Measurements from ENCODE around the gene MROH9. TPM values are rescaled to one million over a fixed set of nuclear protein-coding genes. Genes with fewer than 3 reads are reported as not detected.

Gene MROH9
- total and polyA plus RNA-seq, 2 of the 8 experiments (the other 6 are each of a cell fraction or from before 2014, with no cell fraction given) = not detected

GRCh38 chr1:171109966-171110365 is 174.6 kb downstream of the MROH9 start:
- H3K4me1 ChIP-seq (replicated peaks in 1 of 4; ENCODE audit: control insufficient read depth in 3 of 4, insufficient read depth in 4 of 4, low read length in 3 of 4) = peaks cover 0 to 3% (median 0%) of the 10 kb centered on the region in 4 experiments; a peak in 1 of 7 replicates
- H2BK20ac ChIP-seq (ENCODE audit: low read length) = no peak overlapping the region
- no peak overlapping the region for H3K4me3 ChIP-seq (ENCODE audit: extremely low read depth in 1 of 4, insufficient read depth in 2 of 4, low read depth in 3 of 4, low read length in 4 of 4)
- H2BK5ac ChIP-seq (ENCODE audit: low read depth, low read length) = no peak overlapping the region
- no peak overlapping the region for H3K4ac ChIP-seq (replicated peaks; ENCODE audit: insufficient read length, low read depth, low read length)
- no peak overlapping the region for H4K5ac ChIP-seq (ENCODE audit: insufficient read length, low read depth, low read length)
- DNase-seq (ENCODE audit: low read depth in 1 of 2, low spot score in 2 of 2) (no peak), FAIRE-seq (no peak)
- H2AK5ac ChIP-seq (ENCODE audit: low read depth, low read length) = no peak overlapping the region
- H2AFZ ChIP-seq (ENCODE audit: low read length) = no peak overlapping the region
- H2BK12ac ChIP-seq (ENCODE audit: low read depth, low read length) = no peak overlapping the region
- no peak overlapping the region for H2BK15ac ChIP-seq (ENCODE audit: low read length)
- H2BK120ac ChIP-seq (replicated peaks; ENCODE audit: low read depth, low read length) = no peak overlapping the region
- H3K79me1 ChIP-seq (ENCODE audit: low read depth, low read length) = no peaks in the 10 kb centered on the region
- no peak overlapping the region for H3K18ac ChIP-seq (ENCODE audit: extremely low read depth, low read length)
- ChIA-PET POLR2A (ENCODE audit: partially characterized antibody) (no interaction called here), CTCF (ENCODE audit: partially characterized antibody) (interaction anchor here (1.4 kb wide), 1 partner anchor 8 kb away, joined by 4 read pairs; no protein-coding TSS in a partner anchor)
- H4K20me1 ChIP-seq (replicated peaks in 1 of 2; ENCODE audit: control insufficient read depth in 1 of 2, insufficient read depth in 2 of 2, low read length in 2 of 2) = no peaks in the 10 kb centered on the region
- H3K9me3 ChIP-seq (ENCODE audit: insufficient read depth in 2 of 2, low read depth in 1 of 2, low read length in 1 of 2) = no peaks in the 10 kb centered on the region
- H3K4me2 ChIP-seq (ENCODE audit: insufficient read depth in 1 of 2, low read depth in 2 of 2, low read length in 2 of 2) = no peak overlapping the region
- no peaks in the 10 kb centered on the region for H3K23me2 ChIP-seq (ENCODE audit: low read depth, low read length)
- no peak overlapping the region for H4K8ac ChIP-seq (ENCODE audit: extremely low read depth, insufficient read depth, low read length)
- no peaks in the 10 kb centered on the region for H3K27me3 ChIP-seq (replicated peaks in 1 of 4; ENCODE audit: control insufficient read depth in 3 of 4, extremely low read depth in 1 of 4, insufficient read depth in 3 of 4, low read length in 3 of 4)
- no peaks in the 10 kb centered on the region for H3K36me3 ChIP-seq (ENCODE audit: control insufficient read depth in 2 of 4, insufficient read depth in 4 of 4, low read length in 3 of 4)
- no peak overlapping the region for H3K27ac ChIP-seq (ENCODE audit: low read depth, low read length)
- no peak overlapping the region for H3K14ac ChIP-seq (ENCODE audit: insufficient read length)
- H3K9ac ChIP-seq (replicated peaks in 1 of 4; ENCODE audit: extremely low read depth in 1 of 4, low read depth in 3 of 4, low read length in 3 of 4) = no peak overlapping the region
- no peak overlapping the region for H3K23ac ChIP-seq (ENCODE audit: insufficient read length)
- no peak overlapping the region for H4K91ac ChIP-seq (replicated peaks; ENCODE audit: insufficient read length, low read length)
- H3K79me2 ChIP-seq (ENCODE audit: control insufficient read depth in 1 of 2, insufficient read depth in 2 of 2, low read length in 2 of 2) = no peaks in the 10 kb centered on the region
- H3K56ac ChIP-seq (replicated peaks; ENCODE audit: insufficient read length, low read depth, low read length) = no peak overlapping the region
- 91% methylated on average over 7 of the region's 7 CpGs; no CpG with 5 or more reads in 1 of the 2 experiments for WGBS, 2 experiments (ENCODE audit: extremely low coverage in 1 of 2, insufficient coverage in 1 of 2, insufficient read length in 1 of 2, insufficient replicate concordance in 2 of 2, low coverage in 1 of 2, low lambda C conversion rate in 2 of 2, missing lambda C conversion rate in 1 of 2)
